Measurements from ENCODE around the gene CBFA2T3.

CBFA2T3 gene

GRCh38 chr16:88936556-88937205, 40.3 kb downstream of the CBFA2T3 start:
- no peak for DNase-seq

GRCh38 chr16:88936008-88936555, 40.9 kb downstream of the CBFA2T3 start:
- DNase-seq: no peak

GRCh38 chr16:88934066-88934667, 42.8 kb downstream of the CBFA2T3 start:
- DNase-seq: no peak

- no peak for DNase-seq
These were observed 44.1 kb downstream of the CBFA2T3 start for GRCh38 chr16:88932929-88933328.

GRCh38 chr16:88931936-88932335, 45.1 kb downstream of the CBFA2T3 start:
- no peak for DNase-seq

- DNase-seq: no peak
These were observed 45.6 kb downstream of the CBFA2T3 start for GRCh38 chr16:88931373-88931900.

GRCh38 chr16:88930716-88931115, 46.3 kb downstream of the CBFA2T3 start:
- no peak for DNase-seq

GRCh38 chr16:88929091-88929445, 47.9 kb downstream of the CBFA2T3 start:
- no peak for DNase-seq

GRCh38 chr16:88928405-88929090, 48.5 kb downstream of the CBFA2T3 start:
- DNase-seq: no peak

GRCh38 chr16:88927661-88928060, 49.3 kb downstream of the CBFA2T3 start:
- no peak for DNase-seq

- DNase-seq: no peak
These were observed 50.0 kb downstream of the CBFA2T3 start for GRCh38 chr16:88927010-88927409.

GRCh38 chr16:88926374-88926990, 50.5 kb downstream of the CBFA2T3 start:
- no peak for DNase-seq

GRCh38 chr16:88925540-88925887, 51.5 kb downstream of the CBFA2T3 start:
- no peak for DNase-seq

- DNase-seq: no peak
These were observed 52.0 kb downstream of the CBFA2T3 start for GRCh38 chr16:88924834-88925539.

GRCh38 chr16:88923926-88924833, 52.8 kb downstream of the CBFA2T3 start:
- DNase-seq: no peak

- DNase-seq: no peak
These were observed 53.6 kb downstream of the CBFA2T3 start for GRCh38 chr16:88923450-88923849.

GRCh38 chr16:88922826-88923410, 54.1 kb downstream of the CBFA2T3 start:
- DNase-seq: no peak

- DNase-seq: no peak
These were observed 54.7 kb downstream of the CBFA2T3 start for GRCh38 chr16:88922114-88922825.

- no peak for DNase-seq
These were observed 55.4 kb downstream of the CBFA2T3 start for GRCh38 chr16:88921591-88921990.

All from activated CD8-positive, alpha-beta memory T cell treated with anti-CD3 and anti-CD28 coated beads for 24 hours (primary cell).